ENCODE data around the gene TRIM46. TPM values are rescaled to one million over a fixed set of nuclear protein-coding genes. Genes with fewer than 3 reads are reported as not detected.
A peak's percentile ranks its signal among the peaks of the same experiment; 100 is the strongest.
"Not testable (repeated sequence)": the region's sequence is repeated elsewhere in the genome, so short reads cannot be mapped to it uniquely, and the experiment has no call there.

The TRIM46 gene
- total RNA-seq, 1 donor from 2014 or later, result 8.1 TPM

DNA sequence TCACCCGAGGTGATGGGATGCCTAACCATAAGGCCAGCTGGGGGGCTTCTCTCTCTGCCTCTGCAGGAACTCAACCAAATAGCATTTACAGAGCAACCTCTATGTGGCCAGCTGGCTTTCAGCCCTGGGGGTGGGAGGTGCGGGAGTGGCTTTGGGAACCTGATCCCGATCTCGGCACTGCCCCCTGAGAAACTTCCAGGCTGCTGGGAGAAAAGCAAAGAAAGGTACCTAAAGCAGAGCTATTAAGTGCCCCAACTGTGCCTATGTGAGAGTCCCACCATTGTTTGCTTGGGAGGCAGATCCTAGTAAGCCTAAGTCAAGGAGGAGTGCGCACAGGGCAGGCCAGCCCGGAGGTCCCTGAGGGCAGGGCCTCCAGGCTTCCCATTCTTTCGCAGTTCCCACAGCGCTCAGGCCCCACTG, 7.6 kb upstream of the TRIM46 start:
- no peak overlapping the region for H3K4me3 Mint-ChIP-seq
- no peak overlapping the region for H3K27ac Mint-ChIP-seq
- TF ChIP-seq, protein P1, sequence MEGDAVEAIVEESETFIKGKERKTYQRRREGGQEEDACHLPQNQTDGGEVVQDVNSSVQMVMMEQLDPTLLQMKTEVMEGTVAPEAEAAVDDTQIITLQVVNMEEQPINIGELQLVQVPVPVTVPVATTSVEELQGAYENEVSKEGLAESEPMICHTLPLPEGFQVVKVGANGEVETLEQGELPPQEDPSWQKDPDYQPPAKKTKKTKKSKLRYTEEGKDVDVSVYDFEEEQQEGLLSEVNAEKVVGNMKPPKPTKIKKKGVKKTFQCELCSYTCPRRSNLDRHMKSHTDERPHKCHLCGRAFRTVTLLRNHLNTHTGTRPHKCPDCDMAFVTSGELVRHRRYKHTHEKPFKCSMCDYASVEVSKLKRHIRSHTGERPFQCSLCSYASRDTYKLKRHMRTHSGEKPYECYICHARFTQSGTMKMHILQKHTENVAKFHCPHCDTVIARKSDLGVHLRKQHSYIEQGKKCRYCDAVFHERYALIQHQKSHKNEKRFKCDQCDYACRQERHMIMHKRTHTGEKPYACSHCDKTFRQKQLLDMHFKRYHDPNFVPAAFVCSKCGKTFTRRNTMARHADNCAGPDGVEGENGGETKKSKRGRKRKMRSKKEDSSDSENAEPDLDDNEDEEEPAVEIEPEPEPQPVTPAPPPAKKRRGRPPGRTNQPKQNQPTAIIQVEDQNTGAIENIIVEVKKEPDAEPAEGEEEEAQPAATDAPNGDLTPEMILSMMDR (conservative IDR thresholded peaks at IDR 0.05), result no peak
- no peaks in the 10 kb centered on the region for H3K9me3 Mint-ChIP-seq
- H3K36me3 Mint-ChIP-seq, result peaks cover 5% of the 10 kb centered on the region
- peaks cover 3% of the 10 kb centered on the region for H3K27me3 Mint-ChIP-seq
- peaks cover 7% of the 10 kb centered on the region for H3K4me1 Mint-ChIP-seq (ENCODE audit: unreplicated experiment)
- no peak for DNase-seq (ENCODE audit: extremely low spot score, unreplicated experiment)

DNA sequence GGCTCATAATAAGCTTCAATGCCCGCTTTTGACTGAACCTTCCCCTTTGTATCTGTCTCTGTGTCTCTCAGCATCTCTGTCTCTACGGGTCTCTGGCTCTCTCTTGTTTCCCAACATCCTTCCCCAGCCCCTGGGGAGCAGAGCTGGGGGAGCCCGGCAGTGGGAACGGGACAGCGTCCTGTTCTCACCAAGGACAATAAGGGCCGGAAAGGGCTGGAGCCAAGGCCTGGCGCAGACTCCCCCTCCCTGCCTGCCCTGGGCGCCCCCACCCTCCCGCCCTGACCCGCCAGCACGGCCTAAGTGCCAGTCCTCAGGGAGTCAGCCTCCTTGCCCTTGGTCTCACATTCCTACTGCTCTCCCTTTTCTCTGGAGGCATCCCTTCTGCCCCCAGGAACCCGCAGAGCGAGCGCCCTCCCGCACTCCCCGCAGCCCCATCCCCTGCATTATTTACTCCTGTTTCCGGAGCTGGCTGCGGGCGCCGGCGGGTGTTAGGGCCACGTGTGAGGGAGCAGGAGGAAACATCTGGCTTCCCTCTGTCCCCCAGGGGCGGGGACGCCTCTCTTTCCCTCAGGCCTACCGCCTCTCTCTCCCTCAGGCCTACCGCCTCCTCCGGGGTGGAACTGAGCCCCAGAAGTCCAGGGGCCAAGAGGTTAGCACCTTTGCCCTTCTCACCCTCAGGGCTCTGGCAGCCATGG, 7.0 kb upstream of the TRIM46 start:
- Mint-ChIP-seq H3K4me3 (no peak overlapping the region), H3K27ac (no peak overlapping the region), H3K4me1 (ENCODE audit: unreplicated experiment) (peaks cover 7% of the 10 kb centered on the region)

DNA sequence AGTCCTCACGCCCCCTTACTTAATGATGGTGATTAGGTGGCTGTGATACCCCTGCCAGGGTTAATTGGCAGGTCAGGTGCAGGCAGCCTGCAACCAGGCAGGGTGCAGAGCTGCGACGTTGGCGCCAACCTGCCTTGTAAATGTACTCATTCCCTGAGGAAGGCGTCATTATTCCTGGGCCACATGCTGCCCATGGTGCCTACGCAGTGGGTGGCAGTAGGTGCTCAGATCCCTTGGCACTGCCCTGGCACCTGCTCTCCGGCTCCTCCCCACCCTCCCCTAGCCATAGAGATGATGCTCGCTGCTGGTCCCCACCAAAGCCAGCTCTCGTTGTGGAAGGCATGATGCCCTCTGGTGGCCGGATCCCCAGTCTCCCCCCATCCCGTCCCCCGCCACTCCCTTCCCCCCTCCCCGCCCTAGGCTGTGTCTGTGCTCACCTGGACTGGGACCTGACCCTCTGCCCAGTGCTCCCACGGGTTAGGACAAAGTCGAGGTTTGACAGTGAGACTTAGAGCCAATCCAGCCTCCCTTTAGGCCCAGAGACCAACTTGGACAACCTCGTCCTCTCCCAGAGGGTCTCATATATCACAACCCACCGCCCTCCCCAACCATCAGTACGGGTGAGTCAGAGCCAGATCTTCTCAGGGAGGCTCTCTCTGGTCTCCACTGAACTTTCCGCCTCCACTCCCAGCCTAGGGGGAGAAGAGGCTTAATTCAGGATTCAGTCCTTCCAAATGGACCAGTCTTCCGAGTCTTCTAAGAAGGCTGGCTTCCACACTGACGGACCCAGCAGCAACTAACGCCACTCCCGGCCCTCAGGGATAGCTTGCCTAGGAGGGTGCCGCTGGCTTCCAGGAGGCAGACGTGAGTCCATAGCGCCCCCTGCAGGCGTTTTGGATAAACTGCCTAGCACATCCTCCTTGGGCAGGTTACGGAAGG, 6.2 kb upstream of the TRIM46 start:
- H3K27ac Mint-ChIP-seq, result peak overlapping the region; percentile 80
- H3K36me3 Mint-ChIP-seq, result peaks cover 5% of the 10 kb centered on the region
- H3K9me3 Mint-ChIP-seq, result no peaks in the 10 kb centered on the region
- peak; percentile 88 for DNase-seq (ENCODE audit: extremely low spot score, unreplicated experiment)
- TF ChIP-seq, protein P1 (conservative IDR thresholded peaks at IDR 0.05), result peak; percentile 85
- peaks cover 3% of the 10 kb centered on the region for H3K27me3 Mint-ChIP-seq
- peak overlapping the region; percentile 67 for H3K4me3 Mint-ChIP-seq
- peaks cover 15% of the 10 kb centered on the region for H3K4me1 Mint-ChIP-seq (ENCODE audit: unreplicated experiment)

More for the DNA sequence above, 7.0 kb upstream of the TRIM46 start:
- Mint-ChIP-seq H3K9me3 (no peaks in the 10 kb centered on the region), H3K27me3 (peaks cover 3% of the 10 kb centered on the region), H3K36me3 (peaks cover 5% of the 10 kb centered on the region)
- no peak for DNase-seq (ENCODE audit: extremely low spot score, unreplicated experiment)
- TF ChIP-seq, protein P1 (conservative IDR thresholded peaks at IDR 0.05), result no peak

DNA sequence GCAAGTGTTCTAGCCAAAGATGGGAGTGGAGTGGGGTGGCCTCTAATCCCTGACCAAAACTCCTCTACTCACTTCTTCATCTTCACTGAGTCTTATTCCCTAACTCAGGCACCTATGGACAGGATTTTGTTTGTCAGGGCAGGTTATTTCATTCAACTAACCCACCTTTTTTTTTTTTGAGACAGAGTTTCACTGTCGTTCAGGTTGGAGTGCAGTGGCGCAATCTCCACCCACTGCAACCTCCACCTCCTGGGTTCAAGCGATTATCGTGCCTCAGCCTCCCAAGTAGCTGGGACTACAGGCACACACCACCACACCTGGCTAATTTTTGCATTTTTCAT, 5.6 kb upstream of the TRIM46 start:
- peaks cover 18% of the 10 kb centered on the region for H3K4me1 Mint-ChIP-seq (ENCODE audit: unreplicated experiment)
- DNase-seq (ENCODE audit: extremely low spot score, unreplicated experiment); H3K27me3 Mint-ChIP-seq; H3K27ac Mint-ChIP-seq; H3K9me3 Mint-ChIP-seq; H3K36me3 Mint-ChIP-seq: not testable (repeated sequence)
- peak overlapping the region; percentile 67 for H3K4me3 Mint-ChIP-seq

DNA sequence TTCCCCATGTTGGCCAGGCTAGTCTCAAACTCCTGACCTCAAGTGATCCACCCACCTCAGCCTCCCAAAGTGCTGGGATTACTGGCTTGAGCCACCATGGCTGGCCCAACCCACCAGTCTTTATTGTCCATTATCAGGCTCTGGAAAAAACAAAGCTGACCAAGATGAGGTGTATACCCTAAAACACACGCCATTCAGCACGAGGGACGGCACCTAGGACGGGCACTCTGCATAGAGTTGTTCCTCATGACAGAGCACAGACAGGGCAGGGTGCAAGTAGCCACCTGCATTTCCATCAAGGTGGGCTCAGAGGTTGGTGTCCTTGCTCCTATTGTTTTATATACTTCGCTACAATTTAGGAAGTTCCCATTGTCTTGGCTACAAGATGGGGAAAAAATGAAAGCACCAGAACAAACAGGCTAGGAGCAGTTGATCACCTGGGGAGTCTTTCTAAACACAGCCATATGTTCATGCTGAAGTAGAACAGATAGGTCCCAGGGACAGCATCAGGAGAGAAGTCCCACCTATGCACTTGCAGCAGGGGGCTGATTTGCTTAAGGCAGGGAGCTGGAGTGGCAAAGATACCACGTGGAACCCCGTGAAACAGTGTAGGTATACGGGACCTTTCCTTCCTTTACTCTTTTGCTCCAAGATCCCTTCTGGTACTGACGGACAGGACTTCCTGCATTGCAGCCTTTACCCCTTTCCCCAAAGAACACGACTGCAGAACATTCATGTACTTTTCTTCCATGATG, 5.0 kb upstream of the TRIM46 start:
- H3K27me3 Mint-ChIP-seq, result peaks cover 7% of the 10 kb centered on the region
- H3K4me1 Mint-ChIP-seq (ENCODE audit: unreplicated experiment), result peaks cover 23% of the 10 kb centered on the region
- H3K4me3 Mint-ChIP-seq, result no peak overlapping the region
- TF ChIP-seq, protein P1 (conservative IDR thresholded peaks at IDR 0.05), result no peak
- no peaks in the 10 kb centered on the region for H3K9me3 Mint-ChIP-seq
- peaks cover 10% of the 10 kb centered on the region for H3K36me3 Mint-ChIP-seq
- DNase-seq (ENCODE audit: extremely low spot score, unreplicated experiment), result no peak
- no peak overlapping the region for H3K27ac Mint-ChIP-seq

Measured in type B pancreatic cell (in vitro differentiated cells).